Measurements from ENCODE around the gene VPS37D.

DNA sequence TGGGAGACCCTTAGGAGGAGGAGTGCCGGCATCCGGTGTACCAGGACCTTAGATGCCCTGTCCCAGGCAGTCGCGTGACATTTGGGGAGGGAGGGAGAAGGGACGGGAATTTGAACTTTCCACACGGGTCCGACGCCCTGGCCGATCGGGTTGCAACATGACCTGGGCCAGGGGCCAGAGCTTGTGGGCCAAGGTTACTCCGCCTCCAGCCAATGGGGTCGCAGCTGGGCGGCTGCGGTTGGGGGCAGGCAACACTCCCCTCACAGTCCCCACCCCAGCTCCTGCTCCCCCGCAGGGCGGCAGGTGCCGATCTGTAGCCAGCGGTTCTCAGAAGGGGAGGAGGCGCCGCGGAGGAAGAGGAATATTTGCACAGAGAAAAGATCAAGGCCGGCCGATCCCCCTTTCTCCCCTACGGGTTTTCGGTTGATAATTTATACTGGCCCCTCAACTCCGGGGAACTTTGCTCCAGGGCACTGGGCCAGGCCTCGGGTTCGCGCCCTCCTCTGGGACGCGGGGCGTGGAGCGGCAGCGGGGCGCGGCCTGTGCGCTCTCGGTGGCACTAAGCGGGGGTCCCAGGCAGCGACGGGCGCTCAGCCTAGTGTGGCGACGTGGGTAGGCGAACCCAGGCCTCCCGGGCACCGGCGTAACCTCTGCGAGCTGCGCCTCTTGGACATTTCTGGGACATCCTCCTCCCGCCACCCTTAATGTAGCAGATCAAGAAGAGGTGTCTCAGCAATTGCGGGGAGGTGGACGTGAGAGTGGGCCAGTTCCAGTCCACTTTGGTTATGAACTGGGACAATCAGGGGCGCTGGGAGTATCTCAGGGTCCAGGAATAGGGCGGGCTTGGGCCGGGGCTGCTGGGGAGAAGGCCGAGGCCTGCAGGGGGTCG is 44.5 kb upstream of the VPS37D start:
- TF ChIP-seq POLR2AphosphoS5 (IDR thresholded peaks at IDR 0.05), result peak in 1 of 2 donors; percentile 59
- TF ChIP-seq, protein P1, sequence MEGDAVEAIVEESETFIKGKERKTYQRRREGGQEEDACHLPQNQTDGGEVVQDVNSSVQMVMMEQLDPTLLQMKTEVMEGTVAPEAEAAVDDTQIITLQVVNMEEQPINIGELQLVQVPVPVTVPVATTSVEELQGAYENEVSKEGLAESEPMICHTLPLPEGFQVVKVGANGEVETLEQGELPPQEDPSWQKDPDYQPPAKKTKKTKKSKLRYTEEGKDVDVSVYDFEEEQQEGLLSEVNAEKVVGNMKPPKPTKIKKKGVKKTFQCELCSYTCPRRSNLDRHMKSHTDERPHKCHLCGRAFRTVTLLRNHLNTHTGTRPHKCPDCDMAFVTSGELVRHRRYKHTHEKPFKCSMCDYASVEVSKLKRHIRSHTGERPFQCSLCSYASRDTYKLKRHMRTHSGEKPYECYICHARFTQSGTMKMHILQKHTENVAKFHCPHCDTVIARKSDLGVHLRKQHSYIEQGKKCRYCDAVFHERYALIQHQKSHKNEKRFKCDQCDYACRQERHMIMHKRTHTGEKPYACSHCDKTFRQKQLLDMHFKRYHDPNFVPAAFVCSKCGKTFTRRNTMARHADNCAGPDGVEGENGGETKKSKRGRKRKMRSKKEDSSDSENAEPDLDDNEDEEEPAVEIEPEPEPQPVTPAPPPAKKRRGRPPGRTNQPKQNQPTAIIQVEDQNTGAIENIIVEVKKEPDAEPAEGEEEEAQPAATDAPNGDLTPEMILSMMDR (IDR thresholded peaks at IDR 0.05), result no peak
- TF ChIP-seq POLR2A (IDR thresholded peaks at IDR 0.05; ENCODE audit: low read depth), result peak; percentile 33
